ENCODE measurements around the gene TPTE.
"Not testable (repeated sequence)": the region's sequence is repeated elsewhere in the genome, so short reads cannot be mapped to it uniquely, and the experiment has no call there.

TPTE gene

GRCh38 chr21:10617133-10617752 lies 95.9 kb downstream of the TPTE start:
- DNase-seq, result not testable (repeated sequence)

GRCh38 chr21:10627316-10627863 lies 106.0 kb downstream of the TPTE start:
- no peak for DNase-seq

- DNase-seq, result not testable (repeated sequence)
Observed at GRCh38 chr21:10629239-10629638, 107.9 kb downstream of the TPTE start.

GRCh38 chr21:10630829-10631228 lies 109.4 kb downstream of the TPTE start:
- DNase-seq, result not testable (repeated sequence)

DNA sequence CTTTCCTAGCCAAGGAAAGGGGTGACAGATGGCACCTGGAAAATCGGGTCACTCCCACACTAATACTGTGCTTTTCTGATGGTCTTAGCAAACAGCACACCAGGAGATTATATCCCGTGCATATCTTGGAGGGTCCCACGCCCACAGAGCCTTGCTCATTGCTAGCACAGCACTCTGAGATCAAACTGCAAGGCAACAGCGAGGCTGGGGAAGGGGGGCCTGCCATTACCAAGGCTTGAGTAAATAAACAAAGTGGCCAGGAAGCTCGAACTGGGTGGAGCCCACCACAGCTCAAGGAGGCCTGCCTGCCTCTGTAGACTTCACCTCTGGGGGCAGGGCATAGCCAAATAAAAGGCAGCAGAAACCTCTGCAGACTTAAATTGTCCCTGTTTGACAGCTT lies 109.9 kb downstream of the TPTE start:
- not testable (repeated sequence) for DNase-seq

DNA sequence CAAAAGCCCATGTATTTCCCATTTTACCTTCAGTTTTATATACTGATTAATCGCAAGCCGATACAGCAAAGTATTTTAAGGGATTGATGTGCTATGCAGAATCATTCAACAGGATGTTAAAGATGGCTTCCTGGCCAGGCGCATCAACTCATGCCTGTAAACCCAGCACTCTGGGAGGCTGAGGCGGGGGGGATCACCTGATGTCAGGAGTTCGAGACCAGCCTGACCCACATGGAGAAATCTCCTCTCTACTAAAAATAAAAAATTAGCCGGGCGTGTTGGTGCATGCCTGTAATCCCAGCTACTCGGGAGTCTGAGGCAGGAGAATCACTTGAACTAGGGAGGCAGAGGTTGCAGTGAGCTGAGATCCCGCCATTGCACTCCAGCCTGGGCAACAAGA lies 116.8 kb downstream of the TPTE start:
- not testable (repeated sequence) for DNase-seq

- no peak for DNase-seq
Observed at GRCh38 chr21:10639123-10639522, 117.7 kb downstream of the TPTE start.

DNA sequence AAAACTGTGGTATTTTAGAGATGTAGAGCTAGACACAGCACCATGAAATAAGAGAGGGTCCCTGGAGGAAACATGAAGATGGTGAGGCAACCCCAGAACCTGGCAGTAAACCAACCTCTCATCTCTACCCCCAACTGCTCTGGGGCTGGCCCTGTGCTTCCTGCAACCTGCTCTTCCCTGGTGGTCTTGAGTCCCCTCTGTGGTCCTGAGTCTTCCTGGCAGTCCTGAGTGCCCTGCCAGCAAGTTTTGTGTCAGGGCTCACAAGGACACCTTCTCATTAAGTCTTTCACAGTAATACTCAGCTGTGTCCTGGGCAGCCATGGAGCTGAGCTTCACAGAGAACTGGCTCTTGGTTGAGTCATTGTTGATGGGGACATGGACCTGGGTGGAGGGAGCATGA lies 118.4 kb downstream of the TPTE start:
- not testable (repeated sequence) for DNase-seq

- no peak for DNase-seq
Observed at GRCh38 chr21:10640446-10640845, 119.1 kb downstream of the TPTE start.

- DNase-seq, result no peak
Observed at GRCh38 chr21:10641107-10641506, 119.7 kb downstream of the TPTE start.

- DNase-seq, result not testable (repeated sequence)
Observed at GRCh38 chr21:10645667-10646066, 124.3 kb downstream of the TPTE start.

GRCh38 chr21:10649350-10650149 lies 128.2 kb downstream of the TPTE start:
- DNase-seq, result not testable (repeated sequence)

- DNase-seq, result not testable (repeated sequence)
Observed at GRCh38 chr21:10650297-10650696, 128.9 kb downstream of the TPTE start.
